H1 (cell line): Measurements from ENCODE around the gene LIPC. TPM values are rescaled to one million over a fixed set of nuclear protein-coding genes. Genes with fewer than 3 reads are reported as not detected.

Source experiments
- EZH2 ChIP-seq: fragments of 200-600 bp; sonication (generic); IDR thresholded peaks from 2 replicates; pipeline ENCODE4 v1.7.1; 2012; ENCODE audit warnings: low read depth, mild to moderate bottlenecking, moderate library complexity, low read length, inconsistent platforms; ENCODE audit not compliant: severe bottlenecking
- HDAC2 ChIP-seq, 2 experiments: fragments of 300-600 bp in 1 of 2; sonication (generic) in 1 of 2; IDR thresholded peaks; 2 replicates each; pipeline ENCODE4 v1.6.1; 2011 to 2012; ENCODE audit warnings: low read depth in 2 of 2, low read length in 2 of 2, mild to moderate bottlenecking in 2 of 2, moderate library complexity in 2 of 2, borderline replicate concordance in 1 of 2, inconsistent platforms in 1 of 2
- TCF12 ChIP-seq: IDR thresholded peaks from 2 replicates; pipeline ENCODE4 v1.6.1; 2011; ENCODE audit warnings: low read depth, mild to moderate bottlenecking, low read length
- polyA plus RNA-seq, 7 experiments: library from polyadenylated mRNA; depleted of rRNA in 3 of 7; stranded (reverse) in 5 of 7; unstranded in 2 of 7; fragments of >200 nt in 5 of 7; fragments of 200-250 nt in 2 of 7; gene quantifications; 1 replicate in 5 of 7; 2 replicates in 1 of 7; 4 replicates in 1 of 7; pipeline versions ENCODE4 v1.2.1 to v1.2.3, GENCODE V29; 2011 to 2013; ENCODE audit warnings: missing spikeins in 2 of 7, mixed read lengths in 2 of 7
- total RNA-seq: library from RNA; stranded (reverse); fragmentation: NEBNext Ultra II Directional; extraction: Animal tissue kit (Norgen Biotek cat#: 25700); gene quantifications from 2 replicates; pipeline ENCODE4 v1.2.1, GENCODE V29; 2021

The LIPC gene
- total and polyA plus RNA-seq, 2 of the 8 experiments (the other 6 are each of a cell fraction or from before 2014, with no cell fraction given) = not detected

GRCh38 chr15:58452775-58453174 is 21.0 kb downstream of the LIPC start (continued):
- TF ChIP-seq EZH2 = no peak
- TF ChIP-seq TCF12 = no peak
- no peak for TF ChIP-seq HDAC2 (IDR thresholded peaks at IDR 0.05; ENCODE audit: borderline replicate concordance in 1 of 2, low read depth in 2 of 2, low read length in 2 of 2)
- TF ChIP-seq, all 59 proteins: peak for 0
